SH-SY5Y (cell line): ENCODE measurements around the gene RNF11.

Experiments
- GATA2 ChIP-seq: IDR thresholded peaks from 2 replicates; pipeline ENCODE4 v1.6.1; 2011; ENCODE audit warnings: mild to moderate bottlenecking, low read depth, low read length
- GATA3 ChIP-seq: IDR thresholded peaks from 2 replicates; pipeline ENCODE4 v1.6.1; 2011; ENCODE audit warnings: low read depth, mild to moderate bottlenecking, low read length, moderate library complexity

- TF ChIP-seq GATA2 (no peak), GATA3 (no peak)
These were observed 19.3 kb downstream of the RNF11 start for GRCh38 chr1:51255331-51255730.
